Esophagus muscularis mucosa (tissue), 4 donors: Measurements from ENCODE around the gene CAPZB.

Experiments used
- CTCF ChIP-seq, 3 experiments: fragments of 200-600 bp in 2 of 3; fragments of 450-650 bp in 1 of 3; sonication (generic) in 2 of 3; IDR thresholded peaks; one replicate each; pipeline ENCODE4 v1.5.1; 2017 to 2019; ENCODE audit warnings: antibody characterized with exemption in 3 of 3, mild to moderate bottlenecking in 2 of 3, moderate library complexity in 1 of 3
- EP300 ChIP-seq: sonication (generic); formaldehyde crosslinking; IDR thresholded peaks from one replicate; pipeline ENCODE4 v1.6.1; 2017; ENCODE audit warnings: antibody characterized with exemption
- POLR2A ChIP-seq: fragments of 450-650 bp; IDR thresholded peaks from one replicate; pipeline ENCODE4 v1.6.1; 2017; ENCODE audit warnings: antibody characterized with exemption, moderate library complexity, mild to moderate bottlenecking, low read depth
- POLR2AphosphoS5 ChIP-seq, 2 donors: sonication (generic); formaldehyde crosslinking; IDR thresholded peaks; one replicate each; pipeline ENCODE4 v1.6.1; 2017; ENCODE audit warnings: antibody characterized with exemption in 2 of 2

- TF ChIP-seq EP300 (no peak), POLR2A (no peak), CTCF (IDR thresholded peaks at IDR 0.05) (no peak), POLR2AphosphoS5 (IDR thresholded peaks at IDR 0.05) (no peak)
These were observed 22.2 kb upstream of the CAPZB start for GRCh38 chr1:19507516-19507915.
